Activated naive CD8-positive, alpha-beta T cell treated with anti-CD3 and anti-CD28 coated beads, Interleukin-2, amount 50 U/mL, for 16 hours (primary cell): ENCODE results near the gene KAZN.

Source experiments
- DNase-seq: peaks from one replicate; pipeline ENCODE4 v3.0.0-alpha.2; 2020; ENCODE audit warnings: low read depth, low spot score

KAZN gene

DNA sequence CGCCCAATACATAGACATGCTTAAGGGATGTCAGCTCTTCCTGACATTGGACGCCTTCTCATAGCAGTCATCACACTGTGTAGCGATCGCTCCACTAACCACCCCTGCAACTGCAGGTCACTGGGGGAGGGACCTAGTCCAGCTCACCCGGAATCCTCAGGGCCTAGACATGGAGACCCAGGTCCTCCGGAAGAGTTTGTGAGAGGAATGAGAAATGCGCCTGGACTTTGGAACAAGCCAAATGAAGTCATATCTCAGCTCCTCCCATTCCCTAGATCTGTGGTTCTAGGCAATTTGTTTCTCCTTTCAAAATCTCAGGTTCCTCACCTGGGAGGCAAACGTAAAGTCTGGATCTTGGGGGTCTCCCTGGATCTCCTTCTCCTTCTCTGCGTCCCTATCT is 253.3 kb downstream of the KAZN start:
- no peak for DNase-seq

GRCh38 chr1:14852291-14852690 is 253.8 kb downstream of the KAZN start:
- DNase-seq = no peak

- no peak for DNase-seq
These were observed 255.0 kb downstream of the KAZN start for GRCh38 chr1:14853518-14853917.

- DNase-seq = no peak
These were observed 256.8 kb downstream of the KAZN start for GRCh38 chr1:14855268-14855667.

DNA sequence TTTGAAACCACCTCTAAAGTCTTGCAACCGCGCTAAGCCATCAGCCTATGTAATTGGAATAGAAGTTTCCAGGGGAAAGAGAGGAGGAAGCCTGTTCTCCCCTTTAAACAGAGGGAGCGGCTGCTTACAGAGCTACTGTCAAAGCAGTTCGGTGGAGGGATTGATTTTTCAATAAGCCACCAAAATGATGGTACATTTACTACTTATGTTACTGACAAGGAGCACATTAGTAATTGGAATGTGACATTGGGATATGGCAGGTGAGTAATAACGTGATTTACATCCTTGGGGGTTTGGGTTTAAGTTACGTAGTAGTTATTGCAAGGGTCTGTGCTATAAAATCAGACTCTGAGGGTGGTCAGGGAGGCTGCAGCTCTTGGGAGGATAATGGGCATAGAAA is 257.3 kb downstream of the KAZN start:
- DNase-seq = no peak

DNA sequence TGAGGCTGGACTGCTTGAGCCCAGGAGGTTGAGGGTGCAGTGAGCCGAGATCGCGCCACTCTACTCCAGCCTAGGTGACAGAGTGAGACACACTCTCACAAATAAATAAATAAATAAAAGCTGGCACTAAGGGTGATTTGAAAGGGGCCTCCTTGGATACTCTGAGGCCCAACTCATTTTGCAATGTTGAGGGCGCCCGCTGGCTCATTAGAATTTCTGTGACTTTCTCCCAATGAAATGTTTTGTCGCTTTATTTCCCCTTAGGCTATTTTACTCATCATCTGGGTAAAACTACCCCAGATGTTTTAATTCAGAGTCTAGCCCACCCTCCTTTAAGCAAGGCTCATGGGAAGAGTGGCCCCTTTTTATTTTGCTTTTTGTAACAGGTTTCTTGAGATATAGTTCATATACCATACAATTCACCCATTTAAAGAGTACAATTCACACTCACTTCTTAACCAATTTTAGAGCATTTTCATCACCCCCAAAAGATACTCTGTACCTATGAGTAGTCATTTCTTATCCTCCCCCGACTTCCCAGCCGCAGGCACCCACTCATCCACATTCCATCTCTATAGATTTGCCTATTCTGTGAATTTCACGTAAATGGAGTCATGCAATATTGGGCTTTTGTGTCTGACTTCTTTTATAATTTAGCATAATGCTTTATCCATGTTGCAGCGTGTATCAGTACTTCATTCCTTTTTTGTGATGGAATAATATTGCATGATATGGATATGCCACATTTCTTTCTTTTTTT is 259.1 kb downstream of the KAZN start:
- no peak for DNase-seq

DNA sequence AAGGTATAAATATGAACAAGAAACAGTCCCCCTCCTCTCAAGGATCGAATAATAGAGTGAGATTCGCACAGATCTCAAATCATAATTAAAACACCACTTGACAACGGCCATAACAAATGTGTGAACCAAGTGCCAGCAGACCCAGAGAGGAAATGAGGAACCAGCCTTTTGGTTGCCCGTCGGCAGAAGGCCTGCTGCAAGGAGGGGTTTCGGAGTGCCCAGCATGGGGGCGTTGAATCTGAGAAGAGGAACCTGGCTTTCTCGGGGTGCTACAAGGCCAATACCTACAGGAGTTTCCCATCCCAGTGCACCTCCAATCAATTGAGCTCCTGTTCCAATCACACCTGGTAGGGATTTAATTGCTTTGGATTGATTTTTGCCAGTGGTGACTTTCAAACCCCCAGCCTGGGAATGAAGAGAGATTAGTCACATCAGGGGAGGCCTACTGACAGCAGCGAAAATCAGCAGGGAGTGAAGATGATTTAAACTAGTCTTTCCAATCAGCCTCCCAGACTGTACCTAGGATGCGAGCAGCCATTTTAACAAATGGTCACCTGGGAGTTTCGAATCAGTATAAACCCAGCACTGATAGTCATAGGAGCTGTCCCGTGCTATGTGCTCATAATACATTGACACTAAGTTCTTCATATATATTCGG is 263.8 kb downstream of the KAZN start:
- DNase-seq = no peak

DNA sequence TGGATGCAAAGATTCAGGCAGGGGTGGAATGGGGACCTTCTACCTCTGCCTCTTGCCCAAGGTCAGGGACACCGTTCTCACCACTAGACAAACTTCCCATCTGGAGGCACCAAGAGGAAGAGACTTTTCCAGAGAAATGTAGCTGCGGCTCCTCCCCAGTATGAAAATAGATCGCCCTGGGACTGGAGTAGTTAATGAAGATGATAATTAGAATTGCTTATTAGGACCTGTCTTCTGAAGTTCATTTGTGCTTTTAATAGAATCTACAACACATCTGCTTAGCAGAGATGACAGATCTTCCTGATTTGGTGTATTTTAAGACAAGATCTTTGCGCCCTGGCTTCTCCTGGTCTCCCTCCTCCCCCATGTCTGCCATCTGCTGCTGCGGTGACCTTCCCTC is 266.6 kb downstream of the KAZN start:
- DNase-seq = no peak

- no peak for DNase-seq
These were observed 268.6 kb downstream of the KAZN start for GRCh38 chr1:14866911-14867612.

DNA sequence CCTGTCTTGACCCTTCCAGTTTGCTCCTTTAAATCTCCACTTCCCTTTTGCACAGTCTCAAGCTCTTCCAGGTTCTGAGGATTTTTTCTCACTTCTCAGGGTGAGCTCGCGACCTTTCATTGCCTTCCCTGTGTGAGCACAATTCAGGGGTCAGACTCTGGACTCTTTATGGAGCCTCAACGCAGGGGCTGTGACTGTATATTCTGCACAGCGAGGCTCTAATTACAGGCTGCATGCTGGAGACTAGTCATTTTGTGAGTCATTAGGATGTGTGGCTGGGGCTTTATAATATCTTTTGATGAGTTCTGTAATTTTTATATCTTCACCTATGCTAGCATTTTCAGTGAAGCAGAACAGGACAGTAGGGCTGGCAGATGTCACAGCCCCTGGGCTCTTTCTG is 270.7 kb downstream of the KAZN start:
- DNase-seq = no peak

DNA sequence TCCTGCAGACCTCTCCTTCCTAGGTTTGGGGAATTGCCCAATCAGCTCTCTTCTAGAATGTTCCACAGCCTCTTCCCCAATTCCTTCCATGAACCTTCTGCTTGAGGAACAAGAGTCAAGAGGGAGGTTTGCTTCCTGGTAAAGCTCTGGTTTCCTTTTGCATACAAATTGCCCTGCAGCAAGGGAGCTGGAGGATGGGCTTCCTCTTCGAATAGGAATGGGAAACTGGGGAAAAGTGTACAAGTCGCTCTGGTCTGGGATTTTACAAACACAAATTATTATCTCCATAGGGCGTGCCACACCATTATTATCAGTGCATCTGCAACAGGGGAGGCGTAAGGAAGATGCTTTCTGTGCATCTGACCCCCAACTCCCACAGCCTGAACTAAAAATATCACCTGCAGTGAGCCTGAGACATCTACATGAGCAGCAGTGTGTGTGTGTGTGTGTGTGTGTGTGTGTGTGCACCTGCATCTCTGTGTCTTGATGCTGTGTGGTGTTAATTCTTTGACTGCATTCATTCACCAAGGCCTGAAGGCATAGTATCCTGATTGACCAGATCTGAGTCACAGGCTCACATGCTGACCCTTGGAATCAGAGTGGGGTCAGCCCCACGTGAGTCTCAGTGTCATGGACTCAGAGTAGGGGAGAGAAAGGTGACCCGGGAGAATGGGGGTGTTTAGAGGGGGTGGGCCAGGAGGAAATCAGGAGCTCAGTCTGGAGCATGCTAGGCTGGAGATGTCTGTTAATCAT is 272.9 kb downstream of the KAZN start:
- no peak for DNase-seq

DNA sequence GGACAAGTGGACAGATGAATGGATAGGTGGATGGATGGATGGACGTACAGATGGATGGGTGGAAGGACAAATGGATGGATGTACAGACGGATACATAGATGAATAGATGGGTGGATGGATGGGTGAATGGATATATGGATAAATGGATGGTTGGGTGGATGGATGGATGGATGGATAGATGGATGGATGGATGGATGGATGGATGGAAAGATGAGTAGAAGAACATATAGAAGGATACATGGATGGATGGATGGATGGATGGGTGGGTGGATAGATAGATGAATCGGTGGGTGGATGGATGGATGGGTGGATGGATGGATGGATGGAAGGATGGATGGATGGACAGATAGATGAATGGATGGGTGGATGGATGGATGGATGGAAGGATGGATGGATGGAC is 274.3 kb downstream of the KAZN start:
- DNase-seq = no peak

- DNase-seq = no peak
These were observed 275.2 kb downstream of the KAZN start for GRCh38 chr1:14873677-14874076.

- DNase-seq = no peak
These were observed 277.3 kb downstream of the KAZN start for GRCh38 chr1:14875524-14876509.

GRCh38 chr1:14876747-14877146 is 278.3 kb downstream of the KAZN start:
- DNase-seq = no peak

DNA sequence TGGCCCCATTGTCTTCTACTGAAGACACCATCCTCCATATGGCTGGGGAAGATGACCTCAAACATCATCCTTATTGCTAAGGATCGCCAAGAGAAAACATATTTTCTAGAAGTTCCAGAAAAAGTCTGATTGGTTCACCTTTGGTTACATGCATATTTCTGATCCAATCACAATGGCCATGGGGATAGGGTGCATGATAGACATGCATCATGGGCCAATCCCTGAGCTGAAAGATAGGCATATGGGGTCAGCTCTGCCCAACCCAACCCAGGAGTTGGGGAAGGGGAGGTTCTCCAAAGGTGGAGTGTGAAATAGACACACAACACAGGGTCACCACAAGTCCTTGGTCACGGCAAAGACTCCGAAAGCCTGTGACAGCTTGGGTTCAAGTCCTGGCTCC is 278.7 kb downstream of the KAZN start:
- DNase-seq = no peak

DNA sequence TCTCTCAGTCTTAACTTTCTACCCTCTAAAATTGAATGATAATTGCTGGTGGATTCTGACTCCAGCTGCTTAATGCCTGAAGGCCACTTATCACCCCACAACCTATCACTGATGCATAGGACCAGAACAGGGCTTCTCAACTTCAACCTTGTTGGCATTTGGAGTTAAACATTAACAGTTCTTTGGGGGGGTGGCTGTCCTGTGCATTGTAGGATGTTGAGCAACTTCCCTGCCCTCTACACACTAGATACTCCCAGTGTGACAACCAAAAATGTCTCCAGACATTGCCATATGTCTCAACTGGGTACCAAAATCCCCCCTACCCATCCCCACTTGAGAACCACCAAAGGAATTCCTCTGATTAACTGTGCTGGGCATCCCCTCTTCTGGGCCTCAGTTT is 279.6 kb downstream of the KAZN start:
- DNase-seq = no peak

DNA sequence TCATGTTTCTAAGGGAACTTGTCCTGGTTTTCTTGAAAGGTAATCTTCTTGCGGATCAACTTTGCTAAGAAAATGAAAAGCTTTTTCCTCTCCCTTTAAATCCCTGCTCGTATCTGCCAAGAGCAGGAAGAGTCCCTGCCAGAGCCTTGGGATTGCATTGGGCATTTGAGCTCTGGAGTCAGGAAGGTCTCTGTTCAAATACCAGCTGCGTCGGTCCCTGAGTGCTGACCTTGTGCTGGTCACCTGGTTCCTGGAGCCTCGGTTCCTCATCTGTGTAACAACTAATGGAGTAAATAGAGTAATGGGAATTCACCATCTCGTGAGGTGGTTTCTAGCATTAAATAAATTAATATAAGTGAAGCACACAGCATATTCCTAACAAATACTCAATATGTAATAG is 280.5 kb downstream of the KAZN start:
- no peak for DNase-seq

- DNase-seq = no peak
These were observed 282.2 kb downstream of the KAZN start for GRCh38 chr1:14880456-14881316.
